Activated CD8-positive, alpha-beta memory T cell treated with anti-CD3 and anti-CD28 coated beads, Interleukin-2, amount 50 U/mL, for 1 hour (primary cell): Measurements from ENCODE around the gene IQCE.

ENCODE experiments used
- DNase-seq: peaks from one replicate; pipeline ENCODE4 v3.0.0-alpha.2; 2020; ENCODE audit errors: extremely low read depth

Gene IQCE

DNA sequence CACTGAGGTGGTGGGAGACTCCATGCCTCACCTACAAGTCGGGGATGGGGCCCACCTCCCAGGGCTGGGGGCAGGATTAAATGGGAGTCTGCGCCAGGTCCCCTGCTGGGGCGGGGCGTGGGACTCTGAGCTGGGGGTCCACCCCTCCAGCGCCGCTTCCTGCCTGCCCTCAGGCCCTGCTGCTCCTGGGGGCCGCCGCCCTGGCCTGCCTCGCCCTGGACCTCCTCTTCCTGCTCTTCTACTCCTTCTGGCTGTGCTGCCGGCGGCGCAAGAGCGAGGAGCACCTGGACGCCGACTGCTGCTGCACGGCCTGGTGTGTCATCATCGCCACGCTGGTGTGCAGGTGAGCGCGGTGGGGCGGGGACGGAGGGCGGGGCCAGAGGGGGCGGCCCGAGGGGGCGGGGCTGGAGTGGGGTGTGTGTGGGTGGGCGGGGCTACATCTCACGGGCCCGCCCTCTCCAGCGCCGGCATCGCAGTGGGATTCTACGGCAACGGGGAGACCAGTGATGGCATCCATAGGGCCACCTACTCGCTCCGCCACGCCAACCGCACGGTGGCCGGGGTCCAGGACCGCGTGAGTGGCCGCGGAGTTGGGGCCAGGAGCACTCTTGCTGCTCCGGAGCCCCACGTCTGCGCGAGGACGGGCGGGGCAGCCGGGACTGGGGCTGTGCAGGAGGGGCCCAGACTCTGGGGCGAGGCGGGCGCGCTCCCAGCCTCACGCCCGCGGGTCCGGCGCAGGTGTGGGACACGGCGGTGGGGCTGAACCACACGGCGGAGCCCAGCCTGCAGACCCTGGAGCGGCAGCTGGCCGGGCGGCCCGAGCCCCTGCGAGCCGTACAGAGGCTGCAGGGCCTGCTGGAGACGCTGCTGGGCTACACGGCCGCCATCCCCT lies 88.1 kb downstream of the IQCE start:
- DNase-seq: no peak

DNA sequence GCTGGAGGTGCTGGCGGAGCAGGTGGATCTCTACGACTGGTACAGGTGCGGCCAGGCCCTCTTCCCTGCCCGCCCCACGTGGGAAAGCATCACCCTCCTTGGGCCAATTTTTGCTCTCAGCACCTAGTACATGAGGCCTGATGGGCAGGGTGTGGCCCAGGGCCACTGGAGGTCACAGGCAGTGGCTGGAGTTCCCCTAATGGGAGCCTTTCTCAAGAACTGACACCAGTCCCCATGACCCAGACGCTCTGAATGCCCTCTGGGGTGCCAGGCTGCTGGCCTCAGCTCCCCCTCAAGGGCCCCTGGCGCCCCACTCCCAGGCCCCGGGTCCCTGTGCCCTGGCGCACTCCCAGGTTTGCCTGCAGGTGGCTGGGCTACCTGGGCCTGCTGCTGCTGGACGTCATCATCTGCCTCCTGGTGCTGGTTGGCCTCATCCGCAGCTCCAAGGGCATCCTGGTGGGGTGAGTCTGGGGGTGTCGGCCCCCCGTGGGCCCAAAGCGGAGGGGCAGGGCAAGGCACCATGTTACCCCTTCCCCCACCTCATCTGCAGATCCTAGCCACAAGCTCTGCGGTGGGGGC lies 88.9 kb downstream of the IQCE start:
- no peak for DNase-seq

DNA sequence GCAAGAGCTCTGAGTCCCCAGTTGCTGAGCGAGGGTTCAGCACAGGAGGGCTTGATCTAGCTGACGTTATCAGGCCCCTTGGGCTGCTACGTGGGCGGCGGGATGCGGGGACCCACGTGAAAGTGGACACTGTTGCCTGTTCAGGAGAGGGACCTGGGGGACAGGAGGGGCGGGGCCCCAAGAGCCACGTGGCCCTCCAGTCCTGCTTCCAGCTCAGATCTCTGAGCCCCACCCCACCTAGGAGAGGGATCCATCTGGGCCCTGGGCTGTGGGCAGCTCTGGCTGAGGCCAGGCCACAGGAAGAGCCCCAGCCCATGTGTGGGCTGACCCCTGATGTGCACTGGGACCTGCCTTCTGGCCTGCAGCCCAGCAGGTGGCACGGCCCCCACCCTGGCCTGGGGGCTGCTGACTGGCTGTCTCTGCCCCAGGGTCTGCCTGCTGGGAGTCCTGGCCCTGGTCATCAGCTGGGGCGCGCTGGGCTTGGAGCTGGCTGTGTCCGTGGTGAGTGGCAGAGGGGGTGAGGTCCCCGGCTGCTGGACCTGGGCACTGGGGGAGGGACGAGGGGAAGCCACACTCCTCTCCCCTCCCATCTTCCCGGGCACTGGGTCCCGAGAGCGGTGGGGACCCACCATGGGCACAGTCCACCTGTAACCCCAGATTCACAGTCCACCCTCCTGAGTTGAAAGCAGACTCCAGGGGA lies 90.5 kb downstream of the IQCE start:
- DNase-seq: no peak

DNA sequence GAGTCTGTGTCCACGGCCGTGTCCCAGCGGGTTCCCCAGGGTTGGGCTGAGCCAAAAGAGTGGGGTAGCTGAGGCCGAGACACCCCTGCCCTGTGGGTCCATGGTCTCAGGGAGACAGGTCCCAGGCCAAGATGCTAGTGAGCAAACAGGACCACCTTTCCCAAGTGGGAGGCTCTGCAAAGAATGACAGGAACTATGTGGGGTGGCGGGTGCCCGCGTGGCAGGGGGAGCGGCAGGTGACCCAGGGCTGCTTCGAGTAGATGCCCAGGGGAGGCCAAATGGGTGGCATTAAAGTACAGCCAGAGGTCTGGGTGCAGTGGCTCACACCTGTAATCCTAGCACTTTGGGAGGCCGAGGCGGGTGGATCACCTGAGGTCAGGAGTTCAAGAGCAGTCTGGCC lies 91.2 kb downstream of the IQCE start:
- no peak for DNase-seq

DNA sequence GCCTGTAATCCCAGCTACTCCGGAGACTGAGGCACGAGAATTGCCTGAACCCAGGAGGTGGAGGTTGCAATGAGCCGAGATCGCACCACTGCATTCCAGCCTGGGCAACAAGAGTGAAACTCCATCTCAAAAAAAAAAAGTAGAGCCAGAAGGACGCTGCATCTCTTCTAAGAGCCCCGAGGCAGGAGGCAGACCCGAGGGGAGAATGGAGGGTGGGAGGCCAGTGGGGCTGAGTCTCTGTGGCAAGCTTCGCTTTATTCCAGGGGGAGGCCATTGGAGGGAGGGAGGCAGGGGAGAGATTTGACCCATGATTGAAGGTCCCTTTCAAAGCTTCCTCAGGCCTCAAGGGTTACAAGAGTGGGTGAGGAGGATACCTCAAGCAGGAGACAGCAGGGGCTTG lies 91.7 kb downstream of the IQCE start:
- DNase-seq: no peak

DNA sequence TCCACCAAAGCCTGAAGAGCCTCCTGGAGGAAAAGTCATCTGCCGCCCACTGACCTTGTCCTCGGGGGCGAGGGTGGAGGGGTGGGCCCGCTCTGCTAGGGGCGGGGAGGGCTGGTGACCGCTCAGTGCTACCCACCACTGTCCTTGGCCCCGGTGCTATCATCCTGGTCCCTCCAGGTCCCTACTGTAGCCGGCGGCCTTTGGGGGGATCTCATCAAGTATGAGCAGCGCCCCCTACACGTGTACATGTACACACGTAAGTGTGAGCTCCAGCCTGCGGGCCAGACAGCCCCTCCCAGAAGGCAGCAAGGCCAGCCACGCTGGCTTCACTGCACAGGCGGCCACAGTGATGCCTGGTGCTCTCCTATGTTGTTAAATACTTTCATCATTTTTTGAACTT lies 92.6 kb downstream of the IQCE start:
- no peak for DNase-seq

DNA sequence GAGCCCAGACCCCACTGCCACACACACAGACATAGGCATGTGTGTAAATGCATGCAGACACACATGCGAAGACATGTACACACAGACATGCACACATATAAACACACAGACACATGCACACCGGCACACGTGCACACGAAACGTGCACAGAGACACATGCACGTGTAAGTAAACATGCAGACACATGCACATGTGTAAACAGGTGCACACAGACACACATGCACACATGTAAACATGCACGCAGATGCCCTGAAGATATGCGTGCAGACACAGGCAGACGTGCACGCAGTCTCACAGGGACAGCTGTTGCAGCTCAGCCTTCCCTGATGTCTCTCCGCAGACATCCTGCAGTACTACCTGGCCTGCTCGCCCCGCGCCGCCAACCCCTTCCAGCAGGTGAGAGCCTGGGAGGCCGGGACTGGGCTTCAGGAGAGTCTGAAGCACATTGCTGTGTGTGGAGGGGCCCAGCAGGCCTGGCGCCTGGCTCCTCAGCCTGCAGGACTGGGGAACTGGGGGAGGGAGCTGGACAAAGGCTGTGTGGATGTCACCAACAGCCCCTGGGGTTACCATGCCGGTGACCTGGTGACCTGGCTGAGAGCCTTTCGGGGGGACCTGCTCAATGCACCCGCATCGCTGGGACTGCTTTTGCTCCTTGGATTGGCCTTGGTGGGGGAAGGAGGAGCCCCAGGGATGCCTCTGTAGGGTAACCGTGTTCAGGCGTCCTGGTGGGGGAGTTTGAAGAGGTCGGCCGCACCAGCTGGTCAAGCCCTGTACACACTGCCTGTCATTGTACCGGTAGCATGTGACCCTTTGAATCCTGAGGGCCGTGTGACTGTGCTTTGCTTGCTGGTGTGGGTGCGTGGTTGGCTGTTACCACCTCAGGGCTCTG lies 93.3 kb downstream of the IQCE start:
- no peak for DNase-seq

DNA sequence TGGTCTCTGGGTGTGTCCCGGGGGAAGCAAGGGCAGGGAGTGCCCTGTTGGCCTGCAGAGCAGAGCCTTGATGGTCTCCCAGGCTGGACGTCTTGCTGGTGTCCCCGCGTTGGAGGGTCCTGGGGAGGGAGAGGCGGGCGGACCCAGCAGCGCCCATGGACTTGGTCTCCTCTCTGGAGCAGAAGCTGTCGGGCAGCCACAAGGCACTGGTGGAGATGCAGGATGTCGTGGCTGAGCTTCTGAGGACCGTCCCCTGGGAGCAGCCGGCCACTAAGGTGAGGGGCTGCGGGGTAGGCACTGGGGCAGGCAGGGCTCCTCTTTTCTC lies 93.9 kb downstream of the IQCE start:
- no peak for DNase-seq

DNA sequence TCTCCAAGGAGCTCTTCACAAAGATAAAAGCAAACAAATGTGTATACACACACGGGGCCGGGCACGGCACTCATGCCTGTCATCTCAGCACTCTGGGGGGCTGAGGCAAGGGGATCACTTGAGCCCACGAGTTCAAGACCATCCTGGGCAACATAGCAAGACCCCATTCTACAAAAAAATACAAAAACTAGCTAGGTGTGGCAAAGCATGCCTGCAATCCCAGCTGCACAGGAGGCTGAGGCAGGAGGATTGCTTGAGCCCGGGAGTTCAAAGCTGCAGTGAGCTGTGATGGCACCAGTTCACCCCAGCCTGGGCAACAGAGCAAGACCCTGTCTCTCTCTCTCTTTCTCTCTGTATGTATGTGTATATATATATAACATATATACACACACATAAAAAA lies 95.3 kb downstream of the IQCE start:
- DNase-seq: no peak

DNA sequence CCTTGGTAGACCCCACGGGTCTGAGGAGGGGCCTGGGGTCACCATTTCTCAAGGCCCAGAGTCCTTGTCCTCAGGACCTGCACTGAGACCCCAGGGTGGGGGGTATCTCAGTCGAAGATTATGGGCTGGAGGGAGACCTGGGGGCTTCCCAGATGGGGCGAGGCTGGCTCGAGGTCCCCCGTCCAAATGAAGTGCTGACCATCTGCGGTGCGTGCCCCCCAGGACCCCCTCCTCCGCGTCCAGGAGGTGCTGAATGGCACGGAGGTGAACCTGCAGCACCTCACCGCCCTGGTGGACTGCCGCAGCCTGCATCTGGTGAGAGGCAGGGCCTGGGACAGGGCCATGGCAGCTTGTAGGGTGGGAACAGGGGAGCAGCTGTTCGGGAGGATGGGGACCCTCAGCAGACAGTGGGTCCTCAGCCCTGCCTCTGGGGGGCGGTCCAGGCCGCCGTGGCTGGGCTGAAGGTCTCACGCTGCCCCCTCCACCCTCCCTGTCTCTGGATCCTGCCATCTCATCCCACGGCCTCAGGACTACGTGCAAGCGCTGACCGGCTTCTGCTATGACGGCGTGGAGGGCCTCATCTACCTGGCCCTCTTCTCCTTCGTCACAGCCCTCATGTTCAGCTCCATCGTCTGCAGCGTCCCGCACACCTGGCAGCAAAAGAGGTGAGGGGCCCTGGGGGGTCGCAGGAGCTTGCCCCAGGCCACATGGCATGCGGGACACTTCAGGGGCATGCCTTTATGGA lies 97.3 kb downstream of the IQCE start:
- no peak for DNase-seq

DNA sequence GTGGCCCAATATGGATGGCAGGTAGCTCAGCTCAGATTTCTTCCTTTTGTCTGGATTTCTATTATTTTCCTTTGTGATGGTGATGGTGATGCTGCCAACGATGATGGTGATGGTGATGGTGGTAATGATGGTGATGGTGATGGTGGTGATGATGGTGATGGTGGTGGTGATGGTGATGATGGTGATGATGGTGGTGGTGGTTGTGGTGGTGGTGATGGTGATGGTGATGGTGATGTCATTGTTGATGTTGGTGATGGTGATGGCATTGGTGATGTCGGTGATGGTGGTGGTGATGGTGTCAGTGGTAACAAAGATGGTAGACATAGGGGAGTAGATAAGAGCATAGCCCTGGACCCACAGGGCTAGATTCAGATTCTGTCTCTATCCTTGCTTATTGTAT lies 98.4 kb downstream of the IQCE start:
- DNase-seq: no peak

DNA sequence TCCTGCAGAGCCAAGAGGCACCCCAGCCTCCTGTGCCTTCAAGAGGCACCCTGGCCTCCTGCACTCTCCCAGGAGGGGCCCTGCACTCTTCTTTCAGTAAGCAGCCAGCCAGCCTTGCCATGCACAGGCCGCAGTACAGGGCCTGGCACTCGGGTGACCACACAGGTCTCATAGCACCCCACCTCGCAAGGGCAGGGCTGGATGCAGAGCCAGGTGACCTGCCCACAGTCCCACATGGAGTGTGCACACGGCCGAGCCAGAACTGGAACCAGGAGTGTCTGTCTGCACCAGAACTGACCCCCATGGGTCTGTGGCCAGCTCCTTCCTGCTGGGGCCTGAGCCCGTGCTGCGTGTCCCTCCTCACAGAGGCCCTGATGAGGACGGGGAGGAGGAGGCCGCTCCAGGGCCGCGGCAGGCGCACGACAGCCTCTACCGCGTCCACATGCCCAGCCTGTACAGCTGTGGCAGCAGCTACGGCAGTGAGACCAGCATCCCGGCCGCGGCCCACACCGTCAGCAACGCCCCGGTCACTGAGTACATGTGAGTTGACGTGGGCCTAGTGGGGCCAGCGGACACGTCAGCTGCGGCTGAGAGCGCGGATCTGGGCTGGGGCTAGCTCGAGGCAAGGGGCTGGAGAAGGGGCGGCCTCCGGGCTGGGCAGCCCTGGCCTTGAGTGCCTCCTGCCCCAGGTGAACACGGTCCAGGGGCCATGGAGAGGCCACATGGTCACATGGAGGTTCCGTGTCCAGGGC lies 99.3 kb downstream of the IQCE start:
- no peak for DNase-seq

DNA sequence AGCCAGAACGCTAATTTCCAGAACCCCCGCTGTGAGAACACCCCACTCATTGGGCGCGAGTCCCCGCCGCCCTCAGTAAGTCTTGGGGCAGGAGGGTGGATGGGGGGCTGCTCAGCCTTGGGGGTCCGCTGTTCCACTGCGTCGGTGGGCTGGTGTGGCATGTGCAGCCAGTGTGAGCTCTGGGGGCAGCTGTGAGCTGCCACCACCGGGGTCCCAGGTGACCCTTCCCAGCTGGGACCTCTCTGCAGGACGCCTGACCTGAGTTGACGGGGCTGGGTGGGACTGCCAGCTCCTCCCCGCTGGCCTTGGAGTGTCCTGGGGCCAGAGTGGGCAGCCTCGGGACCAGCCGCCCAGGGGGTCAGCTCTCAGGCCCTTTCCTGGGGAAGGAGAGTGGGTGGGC lies 100.2 kb downstream of the IQCE start:
- DNase-seq: no peak

DNA sequence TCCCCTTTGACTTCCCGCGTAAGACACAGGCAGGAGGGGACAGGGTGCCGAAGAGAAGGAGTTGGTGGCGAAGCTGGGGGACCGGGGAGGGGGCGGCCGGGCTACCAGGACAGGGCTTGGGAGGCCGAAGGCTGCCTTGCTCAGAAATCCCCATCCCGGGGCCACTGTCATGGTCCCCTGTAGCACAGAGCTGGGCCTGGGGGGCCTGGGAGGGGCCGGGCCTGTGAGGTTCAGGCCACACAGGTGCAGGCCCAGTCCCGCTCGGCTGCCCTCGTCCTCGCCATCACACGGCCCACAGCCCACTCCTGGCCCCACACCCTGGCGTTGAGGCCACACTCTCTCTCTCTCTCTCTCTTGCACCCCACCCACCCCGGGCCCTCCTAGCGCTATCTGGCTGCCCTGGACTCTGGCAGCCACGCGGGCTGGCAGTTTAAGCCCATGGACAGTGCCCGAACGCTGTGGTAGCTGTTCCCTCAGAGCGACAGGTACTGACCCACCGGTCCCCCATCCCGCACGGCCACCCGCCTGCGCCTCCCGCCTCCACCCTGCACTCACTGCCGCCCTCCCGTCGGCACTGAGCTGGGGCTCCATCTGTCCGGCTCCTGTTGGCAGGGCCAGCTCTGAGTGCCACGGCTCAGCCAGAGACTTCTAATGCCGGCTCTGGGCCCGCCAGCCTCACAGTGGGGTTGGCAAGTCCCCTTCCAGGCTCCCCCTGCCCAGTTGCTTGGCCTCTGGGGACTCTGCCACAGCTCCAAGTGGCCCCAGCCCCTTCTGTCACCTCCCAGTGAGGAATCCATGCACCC lies 101.0 kb downstream of the IQCE start:
- DNase-seq: no peak

DNA sequence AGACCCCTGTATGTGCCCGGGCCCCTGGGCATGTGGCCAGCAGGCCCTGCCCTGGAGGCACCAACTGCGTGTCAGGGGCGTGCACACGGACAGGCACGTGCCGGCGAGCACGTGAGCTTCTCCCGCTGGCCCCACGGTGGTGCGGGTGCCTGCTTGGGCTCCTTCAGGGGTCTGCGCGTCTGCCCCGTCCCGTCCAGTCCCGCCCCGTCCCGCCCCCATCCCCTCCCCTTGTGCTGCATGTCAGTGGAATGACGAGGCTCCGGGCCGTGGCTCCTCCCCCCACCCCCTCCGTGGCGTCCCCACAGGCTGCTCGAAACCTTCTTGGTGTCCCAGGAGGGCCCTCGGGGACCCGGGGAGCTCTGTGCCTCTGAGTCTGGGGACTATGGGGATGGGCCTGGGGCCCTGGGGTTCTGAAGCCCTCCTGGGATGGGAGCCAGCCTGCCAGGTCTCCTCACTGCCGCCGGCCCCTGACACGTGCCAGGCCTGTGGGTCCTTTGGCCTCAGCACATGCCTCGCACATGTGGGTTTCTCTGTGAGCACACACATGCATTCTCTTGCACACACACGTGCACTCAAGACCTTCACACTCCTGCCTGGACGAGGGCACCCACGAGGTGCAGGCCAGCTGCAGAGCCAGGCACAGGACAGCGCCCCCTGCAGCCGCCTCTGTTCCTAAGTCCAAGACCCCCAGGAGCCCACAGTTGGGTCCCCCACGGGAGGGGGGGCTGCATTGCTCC lies 101.7 kb downstream of the IQCE start:
- DNase-seq: no peak

DNA sequence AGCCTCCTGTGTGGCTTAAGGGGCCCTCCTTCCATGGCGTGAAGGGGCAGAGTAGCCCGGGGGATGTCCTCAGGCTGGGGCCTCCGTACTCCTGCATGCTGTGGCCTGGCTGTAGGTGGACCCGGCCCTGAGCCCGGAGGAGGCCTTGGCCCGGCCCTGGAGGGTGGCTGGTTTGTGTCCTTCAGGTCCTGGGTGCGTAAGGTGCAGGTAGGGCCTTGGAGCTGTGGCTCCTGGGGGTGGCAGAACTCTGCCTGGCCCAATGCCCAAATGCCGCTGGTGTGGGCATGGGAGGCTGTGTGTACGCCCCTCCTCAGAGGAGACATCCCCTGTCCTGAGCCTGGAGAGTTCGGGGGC lies 102.3 kb downstream of the IQCE start:
- DNase-seq: no peak

DNA sequence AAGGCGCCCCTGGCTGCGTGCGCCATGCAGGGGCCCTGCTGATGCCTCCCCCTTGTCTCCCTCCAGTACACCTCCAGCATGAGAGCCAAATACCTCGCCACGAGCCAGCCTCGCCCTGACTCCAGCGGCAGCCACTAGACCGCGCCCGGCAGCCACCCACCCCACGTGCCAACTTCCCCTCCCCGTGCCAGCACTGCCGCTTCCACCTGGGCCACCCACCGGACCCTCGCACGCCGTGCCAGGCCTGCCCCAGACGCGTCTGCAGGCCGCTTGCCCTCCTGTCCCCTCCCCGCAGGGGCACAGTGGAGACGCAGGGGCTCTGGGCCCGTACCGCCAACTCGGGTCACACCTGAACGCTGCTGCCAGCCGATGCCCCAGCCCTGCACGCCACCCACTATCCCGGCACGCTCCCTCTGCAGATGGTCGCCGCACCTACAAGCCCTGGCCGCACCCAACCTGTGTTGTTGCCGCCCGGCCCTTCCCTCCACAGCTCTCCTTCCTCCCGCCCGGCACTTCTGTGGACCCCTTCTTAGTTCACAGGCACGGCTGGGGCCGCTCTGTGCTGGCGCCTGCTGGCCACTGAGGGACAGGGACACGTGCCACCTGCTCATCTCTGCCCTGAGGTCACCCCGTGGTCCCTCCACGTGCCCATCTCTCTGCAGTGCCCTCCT lies 103.0 kb downstream of the IQCE start:
- no peak for DNase-seq

DNA sequence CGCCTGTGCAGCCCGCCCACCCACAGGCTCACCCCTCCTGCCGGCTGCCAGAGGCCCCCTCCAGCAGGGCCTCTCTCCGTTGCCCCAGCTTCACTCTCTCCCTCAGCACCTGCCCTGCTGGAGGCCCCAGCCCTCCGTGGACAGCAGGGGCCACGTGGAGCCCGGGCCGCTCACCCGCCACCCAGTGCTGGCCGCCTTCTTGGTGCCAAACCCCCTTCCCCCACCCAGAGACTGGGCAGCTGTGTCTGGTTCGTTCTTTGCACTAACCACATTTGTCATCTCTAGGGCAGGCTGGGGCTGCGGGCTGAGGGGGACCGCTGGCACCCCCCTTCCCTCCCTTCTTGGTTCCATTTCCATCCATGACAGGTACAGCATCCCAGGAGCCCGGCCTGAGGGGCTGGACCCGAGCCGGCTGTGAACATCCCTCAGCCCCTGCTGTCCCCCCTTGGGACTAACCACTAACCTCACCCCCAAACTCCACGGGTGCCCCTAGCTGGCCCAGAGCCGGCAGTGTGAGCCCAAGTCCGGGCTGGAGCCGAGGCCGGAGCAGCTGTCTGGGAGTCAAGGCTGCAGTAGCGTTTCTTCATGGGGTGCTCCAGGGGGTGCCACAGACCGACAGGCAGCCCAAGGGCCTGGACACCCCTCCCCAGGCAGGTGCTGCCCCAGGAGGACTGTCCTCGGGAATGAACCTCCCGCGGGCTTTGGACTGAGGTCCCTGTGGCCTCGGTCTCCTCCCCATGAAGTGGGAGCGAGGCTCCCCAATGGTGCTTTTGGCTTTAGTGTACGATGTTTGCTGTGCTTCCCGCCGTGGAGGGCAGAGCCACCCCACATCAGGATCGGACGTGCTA lies 103.7 kb downstream of the IQCE start:
- no peak for DNase-seq
